Calu3 (cell line): Measurements from ENCODE around the gene SNAPC2. TPM values are rescaled to one million over a fixed set of nuclear protein-coding genes. Genes with fewer than 3 reads are reported as not detected.
A peak's percentile ranks its signal among the peaks of the same experiment; 100 is the strongest.

Experiments
- Bru-seq: library from RNA; stranded (reverse); fragments of 400-500 nt; gene quantifications from one replicate; lab custom pipeline; 2021; lab: Mats Ljungman, UMichigan
- BruChase-seq, 2 experiments: library from RNA; stranded (reverse); fragments of 400-500 nt; gene quantifications; one replicate each; lab custom pipeline; 2021; lab: Mats Ljungman, UMichigan
- BruUV-seq: library from RNA; stranded (reverse); fragments of 400-500 nt; replicated peaks from 2 replicates; lab custom pipeline; 2021; lab: Mats Ljungman, UMichigan
- CTCF ChIA-PET: fragments of 300-600 bp; sonication (Branson Sonifier 250); formaldehyde crosslinking; loops from one replicate; lab custom pipeline; 2022; ENCODE audit warnings: antibody characterized with exemption; lab: Charles Lee
- DNase-seq: peaks from one replicate; pipeline ENCODE4 v3.0.0; 2022
- H3K27ac Mint-ChIP-seq: one replicate; pipeline ENCODE4 v1.8.0; 2022; ENCODE audit warnings: mixed read lengths; ENCODE audit not compliant: unreplicated experiment
- H3K27me3 Mint-ChIP-seq: one replicate; pipeline ENCODE4 v1.8.0; 2022; ENCODE audit warnings: mixed read lengths; ENCODE audit not compliant: unreplicated experiment
- H3K36me3 Mint-ChIP-seq: one replicate; pipeline ENCODE4 v1.8.0; 2022; ENCODE audit warnings: mild to moderate bottlenecking, moderate library complexity, mixed read lengths; ENCODE audit not compliant: insufficient read depth, unreplicated experiment
- H3K4me1 Mint-ChIP-seq: one replicate; pipeline ENCODE4 v1.8.0; 2022; ENCODE audit warnings: mild to moderate bottlenecking, low read depth, mixed read lengths; ENCODE audit not compliant: unreplicated experiment
- H3K4me3 Mint-ChIP-seq: one replicate; pipeline ENCODE4 v1.8.0; 2022; ENCODE audit warnings: mild to moderate bottlenecking, low read depth, moderate library complexity, mixed read lengths; ENCODE audit not compliant: unreplicated experiment
- H3K9me3 Mint-ChIP-seq: one replicate; pipeline ENCODE4 v1.8.0; 2022; ENCODE audit warnings: low read depth, mixed read lengths; ENCODE audit not compliant: unreplicated experiment
- intact Hi-C: fragments of 100-400 bp; cut with micrococcal nuclease; formaldehyde crosslinking; loops from one replicate; pipeline ENCODE4 v1.10.0; 2022; ENCODE audit not compliant: unreplicated experiment
- long read RNA-seq: library from polyadenylated mRNA; stranded (forward); transcript quantifications from one replicate; pipeline ENCODE4 v2.0.0, GENCODE V29; 2022
- total RNA-seq: library from RNA; stranded (reverse); gene quantifications from 2 replicates; pipeline ENCODE4 v1.2.3, GENCODE V29; 2022
- TF ChIP-seq, protein P1 (sequence below): fragments of 200-600 bp; IDR thresholded peaks from one replicate; pipeline ENCODE4 v1.8.0; 2022; ENCODE audit warnings: antibody characterized with exemption; ENCODE audit not compliant: unreplicated experiment

SNAPC2 gene, protein sequence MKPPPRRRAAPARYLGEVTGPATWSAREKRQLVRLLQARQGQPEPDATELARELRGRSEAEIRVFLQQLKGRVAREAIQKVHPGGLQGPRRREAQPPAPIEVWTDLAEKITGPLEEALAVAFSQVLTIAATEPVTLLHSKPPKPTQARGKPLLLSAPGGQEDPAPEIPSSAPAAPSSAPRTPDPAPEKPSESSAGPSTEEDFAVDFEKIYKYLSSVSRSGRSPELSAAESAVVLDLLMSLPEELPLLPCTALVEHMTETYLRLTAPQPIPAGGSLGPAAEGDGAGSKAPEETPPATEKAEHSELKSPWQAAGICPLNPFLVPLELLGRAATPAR
- total RNA-seq (12.1 and 16.4 TPM in 2 replicates), Bru-seq, nascent RNA (percentile 41 among the genes with signal in this experiment), BruChase-seq, experiment 1, labeled RNA remaining after a 6-hour chase (percentile 64 among the genes with signal in this experiment), BruChase-seq, experiment 2, labeled RNA remaining after a 2-hour chase (percentile 59 among the genes with signal in this experiment)
- long read RNA-seq, transcript SNAPC2-201 (5 exons, 1,542 nt): minor isoform, 16 of 48 reads
- long read RNA-seq, transcript SNAPC2-206 (5 exons, 1,413 nt): major isoform, 20 of 48 reads
- long read RNA-seq, partial matches to known transcripts: 5 of 48 reads
- long read RNA-seq, other reads (novel, unspliced or antisense): 6 of 48 reads

GRCh38 chr19:7919610-7920518 is at the start of gene SNAPC2:
TSS of gene SNAPC2 (plus strand) at chr19:7920338. CDS start at chr19:7920367, 29 bp downstream.
- no TSS peak for BruUV-seq
- peak; percentile 94 for DNase-seq
- CTCF ChIA-PET: interaction anchor here (0.6 to 2.3 kb wide), 12 partner anchors 9 to 1389 kb away, joined by 3 to 18 read pairs (median 8); partner anchors contain the start of genes LRRC8E, TIMM44 and TNFSF9
- Mint-ChIP-seq H3K36me3 (peaks cover 31% of the 10 kb centered on the region), H3K27ac (peak within 1 kb of the TSS; percentile 42), H3K9me3 (no peaks in the 10 kb centered on the region), H3K4me3 (peak within 1 kb of the TSS; percentile 76), H3K27me3 (no peaks in the 10 kb centered on the region), H3K4me1 (peaks cover 8% of the 10 kb centered on the region)
- TF ChIP-seq, protein P1, sequence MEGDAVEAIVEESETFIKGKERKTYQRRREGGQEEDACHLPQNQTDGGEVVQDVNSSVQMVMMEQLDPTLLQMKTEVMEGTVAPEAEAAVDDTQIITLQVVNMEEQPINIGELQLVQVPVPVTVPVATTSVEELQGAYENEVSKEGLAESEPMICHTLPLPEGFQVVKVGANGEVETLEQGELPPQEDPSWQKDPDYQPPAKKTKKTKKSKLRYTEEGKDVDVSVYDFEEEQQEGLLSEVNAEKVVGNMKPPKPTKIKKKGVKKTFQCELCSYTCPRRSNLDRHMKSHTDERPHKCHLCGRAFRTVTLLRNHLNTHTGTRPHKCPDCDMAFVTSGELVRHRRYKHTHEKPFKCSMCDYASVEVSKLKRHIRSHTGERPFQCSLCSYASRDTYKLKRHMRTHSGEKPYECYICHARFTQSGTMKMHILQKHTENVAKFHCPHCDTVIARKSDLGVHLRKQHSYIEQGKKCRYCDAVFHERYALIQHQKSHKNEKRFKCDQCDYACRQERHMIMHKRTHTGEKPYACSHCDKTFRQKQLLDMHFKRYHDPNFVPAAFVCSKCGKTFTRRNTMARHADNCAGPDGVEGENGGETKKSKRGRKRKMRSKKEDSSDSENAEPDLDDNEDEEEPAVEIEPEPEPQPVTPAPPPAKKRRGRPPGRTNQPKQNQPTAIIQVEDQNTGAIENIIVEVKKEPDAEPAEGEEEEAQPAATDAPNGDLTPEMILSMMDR: no peak
- intact Hi-C loops: no loop called here

DNA sequence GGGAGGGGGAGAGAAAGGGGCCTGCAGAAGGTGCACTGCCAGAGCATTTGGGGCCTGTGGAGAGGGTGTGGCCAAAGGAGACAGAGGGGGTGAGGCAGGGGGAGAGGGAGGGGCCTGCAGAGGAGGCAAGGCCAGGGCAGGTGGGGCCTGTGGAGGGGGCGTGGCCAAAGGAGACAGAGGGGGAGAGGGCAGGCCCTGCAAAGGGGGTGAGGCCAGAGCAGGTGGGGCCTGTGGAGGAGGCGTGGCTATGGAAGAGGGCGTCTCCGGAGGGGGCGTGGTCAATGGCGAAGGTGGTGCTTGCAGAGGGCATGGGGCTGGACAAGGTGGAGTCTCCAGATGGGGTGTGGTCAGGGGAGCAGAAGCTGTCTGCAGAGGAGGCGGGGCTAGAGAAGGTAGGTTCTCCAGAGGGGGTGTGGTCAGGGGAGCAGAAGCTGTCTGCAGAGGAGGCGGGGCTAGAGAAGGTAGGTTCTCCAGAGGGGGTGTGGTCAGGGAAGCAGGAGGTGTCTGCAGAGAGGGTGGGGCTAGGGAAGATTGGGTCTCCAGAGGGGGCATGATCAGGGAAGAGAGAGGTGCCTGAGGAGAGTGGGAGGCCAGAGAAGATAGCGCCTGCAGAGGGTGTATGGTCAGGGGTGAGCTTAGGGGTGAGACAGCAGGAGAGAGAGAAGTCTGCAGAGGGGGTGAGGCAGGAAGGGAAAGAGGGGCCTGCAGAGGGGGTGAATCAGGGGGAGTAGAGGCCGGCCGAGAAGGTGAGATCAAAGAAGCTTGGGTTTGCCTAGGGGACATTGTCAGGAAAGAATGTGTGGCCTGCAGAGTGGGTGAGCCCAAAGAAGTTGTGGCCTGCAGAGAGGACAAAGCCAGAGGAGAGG is 49.3 kb upstream of the SNAPC2 start:
- CTCF ChIA-PET: no interaction called here
- intact Hi-C loops: no loop called here
- no peaks in the 10 kb centered on the region for H3K9me3 Mint-ChIP-seq
- H3K4me3 Mint-ChIP-seq: peak overlapping the region; percentile 36
- H3K36me3 Mint-ChIP-seq: peaks cover 51% of the 10 kb centered on the region
- TF ChIP-seq, protein P1: no peak
- H3K4me1 Mint-ChIP-seq: peaks cover 10% of the 10 kb centered on the region
- H3K27ac Mint-ChIP-seq: peak overlapping the region; percentile 55
- BruUV-seq: TSS peak; percentile 49
- H3K27me3 Mint-ChIP-seq: no peaks in the 10 kb centered on the region
- peak; percentile 65 for DNase-seq

GRCh38 chr19:7871437-7872305 is 48.5 kb upstream of the SNAPC2 start:
- CTCF ChIA-PET: no interaction called here

More at GRCh38 chr19:7871437-7872305, 48.5 kb upstream of the SNAPC2 start:
- Mint-ChIP-seq H3K27me3 (no peaks in the 10 kb centered on the region), H3K9me3 (no peaks in the 10 kb centered on the region), H3K36me3 (peaks cover 50% of the 10 kb centered on the region), H3K4me1 (peaks cover 10% of the 10 kb centered on the region), H3K4me3 (peak overlapping the region; percentile 36), H3K27ac (peak overlapping the region; percentile 55)
- BruUV-seq: no TSS peak
- TF ChIP-seq, protein P1: no peak
- intact Hi-C loops: no loop called here
- peak; percentile 68 for DNase-seq
